RWPE2 (cell line): ENCODE results near the gene JAML.
"Not testable (repeated sequence)": the region's sequence is repeated elsewhere in the genome, so short reads cannot be mapped to it uniquely, and the experiment has no call there.

ENCODE experiments used
- ATAC-seq: fragments of 200-7000 bp; cut with Tn5 transposase; 3 replicates; pipeline ENCODE4 v1.9.1; 2021; ENCODE audit warnings: low read depth
- DNase-seq: peaks from one replicate; pipeline ENCODE4 v3.0.0-alpha.2; 2020; ENCODE audit warnings: low spot score
- H3K27ac ChIP-seq: fragments of 450-650 bp; 2 replicates; pipeline ENCODE4 v1.5.1; 2017; ENCODE audit warnings: mild to moderate bottlenecking; ENCODE audit not compliant: poor library complexity, severe bottlenecking
- H3K27me3 ChIP-seq: fragments of 250-450 bp; sonication (Bioruptor Pico); 2 replicates; pipeline ENCODE4 v1.5.1; 2021; ENCODE audit warnings: mild to moderate bottlenecking, moderate library complexity; ENCODE audit not compliant: insufficient read depth, poor library complexity, severe bottlenecking
- H3K36me3 ChIP-seq: fragments of 250-450 bp; sonication (Bioruptor Pico); 2 replicates; pipeline ENCODE4 v1.5.1; 2020; ENCODE audit warnings: low read depth, mild to moderate bottlenecking, moderate library complexity
- H3K4me1 ChIP-seq: fragments of 250-450 bp; sonication (Bioruptor Pico); 2 replicates; pipeline ENCODE4 v1.5.1; 2021; ENCODE audit warnings: mild to moderate bottlenecking, moderate library complexity; ENCODE audit not compliant: insufficient read depth, poor library complexity, severe bottlenecking
- H3K4me3 ChIP-seq: fragments of 250-450 bp; sonication (Bioruptor Pico); 2 replicates; pipeline ENCODE4 v1.5.1; 2021; ENCODE audit warnings: mild to moderate bottlenecking, moderate library complexity; ENCODE audit not compliant: severe bottlenecking
- H3K9me3 ChIP-seq: fragments of 250-450 bp; sonication (Bioruptor Pico); 2 replicates; pipeline ENCODE4 v1.5.1; 2021; ENCODE audit warnings: mild to moderate bottlenecking, moderate library complexity; ENCODE audit not compliant: severe bottlenecking
- TF ChIP-seq, protein P1 (sequence below): fragments of 450-650 bp; IDR thresholded peaks from one replicate; pipeline ENCODE4 v1.5.1; 2017; ENCODE audit warnings: mild to moderate bottlenecking, moderate library complexity; ENCODE audit not compliant: poor library complexity, severe bottlenecking

JAML gene

DNA sequence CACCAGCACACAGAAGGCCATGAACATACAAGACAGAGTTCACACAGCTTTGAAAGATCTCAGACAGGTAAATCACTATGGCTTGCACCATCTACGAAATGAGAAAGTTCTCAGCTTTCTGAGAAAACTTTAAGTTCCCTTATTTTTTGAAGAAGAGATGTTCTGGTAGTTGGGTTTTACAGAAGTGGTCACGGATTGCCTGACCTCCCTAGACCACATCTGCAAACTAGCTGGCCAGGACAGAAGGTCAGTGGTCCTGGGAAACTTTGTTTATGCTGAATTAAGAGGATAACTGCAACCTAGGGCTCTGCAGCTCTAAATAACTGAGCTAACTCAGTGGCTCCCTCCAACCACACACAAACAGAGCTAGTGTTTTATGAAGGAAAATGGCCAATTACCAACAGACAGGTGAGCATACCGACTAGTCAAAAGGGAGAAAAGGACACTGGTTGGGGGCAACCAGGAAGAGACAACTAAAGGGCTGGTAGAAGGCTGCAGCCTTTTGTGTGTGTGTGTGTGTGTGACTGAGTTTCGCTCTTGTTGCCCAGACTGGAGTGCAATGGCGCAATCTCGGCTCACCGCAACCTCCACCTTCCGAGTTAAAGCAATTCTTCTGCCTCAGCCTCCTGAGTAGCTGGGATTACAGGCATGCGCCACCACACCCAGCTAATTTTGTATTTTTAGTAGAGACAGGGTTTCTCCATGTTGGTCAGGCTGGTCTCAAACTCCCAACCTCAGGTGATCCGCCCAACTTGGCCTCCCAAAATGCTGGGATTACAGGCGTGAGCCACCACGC lies 39.8 kb downstream of the JAML start:
- ATAC-seq (no peak), DNase-seq (no peak)
- H3K36me3 ChIP-seq, result no peaks in the 10 kb centered on the region
- H3K27me3 ChIP-seq, result no peaks in the 10 kb centered on the region
- H3K27ac ChIP-seq, result no peak overlapping the region
- no peaks in the 10 kb centered on the region for H3K4me1 ChIP-seq
- no peaks in the 10 kb centered on the region for H3K9me3 ChIP-seq
- no peak overlapping the region for H3K4me3 ChIP-seq
- TF ChIP-seq, protein P1, sequence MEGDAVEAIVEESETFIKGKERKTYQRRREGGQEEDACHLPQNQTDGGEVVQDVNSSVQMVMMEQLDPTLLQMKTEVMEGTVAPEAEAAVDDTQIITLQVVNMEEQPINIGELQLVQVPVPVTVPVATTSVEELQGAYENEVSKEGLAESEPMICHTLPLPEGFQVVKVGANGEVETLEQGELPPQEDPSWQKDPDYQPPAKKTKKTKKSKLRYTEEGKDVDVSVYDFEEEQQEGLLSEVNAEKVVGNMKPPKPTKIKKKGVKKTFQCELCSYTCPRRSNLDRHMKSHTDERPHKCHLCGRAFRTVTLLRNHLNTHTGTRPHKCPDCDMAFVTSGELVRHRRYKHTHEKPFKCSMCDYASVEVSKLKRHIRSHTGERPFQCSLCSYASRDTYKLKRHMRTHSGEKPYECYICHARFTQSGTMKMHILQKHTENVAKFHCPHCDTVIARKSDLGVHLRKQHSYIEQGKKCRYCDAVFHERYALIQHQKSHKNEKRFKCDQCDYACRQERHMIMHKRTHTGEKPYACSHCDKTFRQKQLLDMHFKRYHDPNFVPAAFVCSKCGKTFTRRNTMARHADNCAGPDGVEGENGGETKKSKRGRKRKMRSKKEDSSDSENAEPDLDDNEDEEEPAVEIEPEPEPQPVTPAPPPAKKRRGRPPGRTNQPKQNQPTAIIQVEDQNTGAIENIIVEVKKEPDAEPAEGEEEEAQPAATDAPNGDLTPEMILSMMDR, result no peak

DNA sequence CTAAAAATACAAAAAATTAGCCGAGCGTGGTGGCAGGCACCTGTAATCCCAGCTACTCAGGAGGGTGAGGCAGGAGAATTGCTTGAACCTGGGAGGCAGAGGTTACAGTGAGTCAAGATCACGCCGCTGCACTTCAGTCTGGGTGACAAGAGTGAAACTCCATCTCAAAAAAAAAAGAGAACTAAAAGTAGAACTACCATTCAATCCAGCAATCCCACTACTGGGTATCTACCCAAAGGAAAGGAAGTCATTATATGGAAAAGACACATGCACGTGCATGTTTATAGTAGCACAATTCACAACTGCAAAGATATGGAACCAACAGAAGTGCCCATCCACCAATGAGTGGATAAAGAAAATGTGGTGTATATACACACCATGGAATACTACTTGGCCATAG lies 41.1 kb downstream of the JAML start:
- H3K36me3 ChIP-seq, H3K27me3 ChIP-seq: not testable (repeated sequence)

DNA sequence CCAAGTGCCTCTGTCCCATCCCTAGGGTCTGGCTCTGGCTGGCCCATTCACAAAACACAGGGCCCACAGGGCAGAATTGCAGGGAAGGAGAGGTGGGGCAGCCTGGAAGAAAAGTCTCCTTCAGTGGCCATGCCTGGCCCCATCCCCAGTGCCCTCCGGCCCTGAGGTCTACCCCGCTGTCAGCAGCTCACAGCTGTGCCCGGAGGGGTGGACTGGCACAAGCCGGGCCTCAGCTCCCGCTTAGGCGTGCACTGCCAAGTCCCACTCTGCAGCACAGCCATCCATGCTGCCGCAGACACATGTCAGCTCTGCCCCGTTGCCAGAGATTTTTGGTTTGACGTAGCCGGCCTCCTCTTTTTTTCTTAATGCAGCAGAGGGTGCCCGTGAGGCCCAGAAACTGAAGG lies 44.5 kb downstream of the JAML start:
- H3K9me3 ChIP-seq, result no peaks in the 10 kb centered on the region
- TF ChIP-seq, protein P1, result no peak
- peak; percentile 75 for ATAC-seq
- H3K4me3 ChIP-seq, result no peak overlapping the region
- peaks cover 6% of the 10 kb centered on the region for H3K4me1 ChIP-seq
- DNase-seq, result no peak
- no peaks in the 10 kb centered on the region for H3K36me3 ChIP-seq
- H3K27ac ChIP-seq, result no peak overlapping the region
- H3K27me3 ChIP-seq, result no peaks in the 10 kb centered on the region

More for the DNA sequence above, 41.1 kb downstream of the JAML start:
- H3K4me1 ChIP-seq, H3K9me3 ChIP-seq, ATAC-seq, H3K4me3 ChIP-seq, H3K27ac ChIP-seq, DNase-seq: not testable (repeated sequence)

DNA sequence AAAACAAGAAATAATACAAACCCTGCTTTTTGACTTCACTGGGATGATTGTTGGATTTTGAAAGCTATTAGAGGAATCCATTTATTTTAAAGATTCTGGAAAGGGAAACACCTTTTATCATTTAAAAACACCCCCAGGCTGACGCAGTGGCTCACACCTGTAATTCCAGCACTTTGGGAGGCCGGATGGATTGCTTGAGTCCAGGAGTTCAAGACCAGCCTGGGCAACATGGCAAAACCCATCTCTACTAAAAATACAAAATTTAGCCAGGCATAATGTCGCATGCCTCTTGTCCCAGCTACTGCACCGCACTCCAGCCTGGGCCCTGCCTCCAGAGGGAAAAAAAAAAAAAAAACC lies 48.1 kb downstream of the JAML start:
- peaks cover 11% of the 10 kb centered on the region for H3K4me1 ChIP-seq
- ATAC-seq (no peak), DNase-seq (no peak)
- no peaks in the 10 kb centered on the region for H3K27me3 ChIP-seq
- no peak overlapping the region for H3K4me3 ChIP-seq
- TF ChIP-seq, protein P1, result no peak
- no peaks in the 10 kb centered on the region for H3K36me3 ChIP-seq
- no peak overlapping the region for H3K27ac ChIP-seq
- H3K9me3 ChIP-seq, result no peaks in the 10 kb centered on the region

DNA sequence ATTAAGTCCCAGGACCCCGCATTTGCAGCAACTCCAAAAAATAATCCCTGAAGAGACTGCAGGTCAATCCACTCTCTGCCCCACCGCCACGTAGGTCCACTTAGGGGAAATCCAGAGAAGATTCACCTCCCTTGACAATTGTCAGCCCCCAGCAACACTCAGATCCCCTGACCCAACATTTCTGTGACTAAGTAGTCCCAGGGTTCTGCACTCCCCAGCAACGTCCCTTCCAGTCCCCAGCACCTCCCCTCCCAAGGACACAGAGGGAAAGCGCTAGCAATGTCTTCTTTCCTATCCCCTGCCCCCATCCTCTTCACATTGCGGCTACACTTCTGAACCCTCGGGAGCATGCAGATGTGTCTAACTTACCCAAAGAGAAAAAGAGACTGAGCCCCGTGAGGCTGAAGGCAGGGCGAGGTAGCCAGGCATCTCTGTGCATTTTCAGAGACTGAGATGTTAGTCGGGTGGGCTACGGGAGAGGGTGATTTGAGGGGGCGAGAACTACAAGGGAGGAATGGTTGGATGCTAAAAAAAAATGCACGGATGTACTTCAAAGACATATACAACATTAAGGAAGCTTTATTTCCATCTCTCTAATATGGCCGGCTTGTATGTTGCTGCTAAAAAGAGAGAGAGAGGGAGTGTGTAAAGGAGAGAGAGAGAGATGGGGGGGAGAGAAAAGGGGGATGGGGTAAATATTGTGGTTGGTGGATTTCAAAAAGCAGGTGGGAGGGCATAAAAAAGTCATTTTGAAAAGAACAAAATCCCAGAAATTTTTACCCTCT lies 48.6 kb downstream of the JAML start, which contains the start of gene SCN2B:
TSS of gene SCN2B (minus strand) at position 647 of the 785 bp plus-strand sequence. CDS start at position 439, 208 bp downstream.
- H3K4me3 ChIP-seq, result no peak within 1 kb of the TSS
- H3K9me3 ChIP-seq, result no peaks in the 10 kb centered on the region
- H3K36me3 ChIP-seq, result no peaks in the 10 kb centered on the region
- H3K27me3 ChIP-seq, result no peaks in the 10 kb centered on the region
- peak within 1 kb of the TSS; percentile 27 for H3K27ac ChIP-seq
- H3K4me1 ChIP-seq, result peaks cover 11% of the 10 kb centered on the region
- TF ChIP-seq, protein P1, result no peak
- ATAC-seq (no peak), DNase-seq (no peak)
